Stimulated activated CD8-positive, alpha-beta memory T cell treated with anti-CD3 and anti-CD28 coated beads, Interleukin-7, amount 100 ng/mL, for 1 hour (primary cell): Measurements from ENCODE around the gene ACOX1.

ENCODE experiments used
- DNase-seq, 2 donors: peaks; one replicate each; pipeline ENCODE4 v3.0.0-alpha.2; 2020; ENCODE audit warnings: low read depth in 2 of 2

ACOX1 gene

GRCh38 chr17:75892556-75893224 lies 86.3 kb downstream of the ACOX1 start:
- DNase-seq: no peak

- no peak for DNase-seq
Measured at GRCh38 chr17:75891605-75892555, 87.1 kb downstream of the ACOX1 start.
